OCI-M1 (cell line): ENCODE measurements around the gene FAAP20.

ENCODE experiments used
- DNase-seq: peaks from one replicate; lab custom pipeline; 2025; lab: John Stamatoyannopoulos, UW

FAAP20 gene

DNA sequence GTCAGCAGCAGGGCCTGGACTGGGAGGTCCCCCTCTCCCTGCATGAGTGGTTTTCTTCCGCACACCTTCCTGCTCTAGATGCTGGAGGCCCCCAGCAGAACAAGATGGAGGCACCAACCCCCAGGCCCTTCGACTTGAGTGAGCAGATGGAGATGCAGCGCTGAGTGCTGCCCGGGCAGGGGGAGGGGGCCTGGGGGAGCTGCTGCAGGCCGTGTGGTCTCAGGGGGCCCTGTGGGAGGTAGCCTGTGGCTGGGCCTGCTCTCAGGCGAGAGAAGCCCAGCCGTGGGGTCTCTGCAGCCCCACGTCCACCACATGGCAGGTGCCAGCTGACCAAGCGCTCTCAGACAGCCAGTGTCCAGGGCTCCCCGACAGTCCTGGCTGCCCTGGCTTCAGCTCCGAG lies 1.2 kb upstream of the FAAP20 start:
- no peak for DNase-seq

DNA sequence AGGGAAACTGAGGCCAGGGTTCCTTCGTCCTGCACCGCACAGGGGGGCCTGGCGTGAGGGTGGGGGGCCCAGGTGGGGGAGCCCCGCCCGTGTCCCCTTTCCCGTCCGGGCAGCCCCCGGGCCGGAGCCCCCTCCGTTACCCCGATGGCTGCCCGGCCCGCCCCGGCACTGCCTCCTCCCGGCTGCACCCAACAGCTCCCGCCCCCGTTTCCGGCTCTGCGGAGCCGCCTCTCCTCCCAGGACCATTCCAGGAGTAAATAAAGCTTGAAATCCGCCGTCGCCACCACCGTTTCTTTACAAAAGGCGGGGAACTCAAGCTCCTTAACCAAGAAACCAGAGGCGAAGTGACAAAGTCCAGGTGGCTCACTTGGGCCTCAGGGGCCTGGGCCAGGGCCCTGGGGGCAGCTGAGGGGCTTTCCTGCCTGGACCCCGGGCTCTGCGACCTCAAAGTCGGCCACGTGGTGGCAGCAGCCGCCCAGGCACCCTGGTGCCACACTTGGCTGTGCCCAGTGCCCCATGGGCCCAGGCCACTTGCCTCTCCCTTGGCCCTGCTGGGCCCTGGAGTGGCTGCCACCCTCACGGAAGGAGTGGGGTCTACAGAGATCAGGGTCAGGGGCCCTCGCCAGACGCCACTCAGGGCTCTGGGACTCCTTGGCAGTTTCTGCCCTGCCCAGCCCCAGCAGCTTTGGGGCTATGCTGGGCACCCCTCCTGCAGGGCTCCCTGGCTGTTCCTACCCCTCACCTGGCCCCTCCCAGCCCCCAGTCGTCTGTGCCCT lies 514 bp upstream of the FAAP20 start:
- peak; percentile 93 for DNase-seq

DNA sequence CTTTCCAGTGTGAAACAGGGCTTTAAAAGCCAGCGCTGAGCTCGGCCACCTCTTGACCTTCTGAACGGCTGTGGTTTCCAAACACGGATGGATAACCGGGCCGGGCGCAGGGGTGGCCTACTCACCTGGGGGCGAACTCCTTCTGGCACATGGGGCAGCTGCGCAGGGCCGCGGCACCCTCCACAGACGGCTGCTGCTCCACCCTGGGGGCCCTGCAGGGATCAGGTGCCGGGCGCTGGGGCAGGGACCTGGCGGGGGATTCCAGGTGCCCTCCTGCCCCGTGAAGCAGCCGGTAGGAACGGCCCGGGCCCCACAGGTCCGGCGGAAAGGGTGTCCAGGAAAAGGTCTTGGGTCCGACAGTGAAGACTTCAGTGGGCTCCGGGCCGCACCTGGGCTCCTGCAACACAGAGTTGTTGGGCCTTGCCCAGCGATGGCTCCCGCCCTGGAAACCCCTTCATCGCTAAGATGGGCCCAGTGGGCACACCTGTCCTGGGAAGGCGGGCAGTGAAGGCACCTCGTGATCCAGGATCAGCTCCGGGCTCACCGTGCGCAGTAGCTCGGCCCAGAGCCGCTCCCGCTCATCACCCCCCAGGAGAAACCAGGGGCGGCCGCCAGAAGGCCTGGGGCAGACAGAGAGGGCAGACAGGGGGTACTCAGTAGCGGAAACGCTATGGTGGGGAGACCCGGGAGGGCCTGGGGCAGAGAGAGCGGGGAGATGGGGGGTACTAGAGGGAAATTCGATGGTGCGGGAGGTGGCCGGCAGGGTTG lies 874 bp downstream of the FAAP20 start:
- DNase-seq = no peak

- no peak for DNase-seq
Observed at GRCh38 chr1:2192031-2192995, 2.3 kb downstream of the FAAP20 start.

DNA sequence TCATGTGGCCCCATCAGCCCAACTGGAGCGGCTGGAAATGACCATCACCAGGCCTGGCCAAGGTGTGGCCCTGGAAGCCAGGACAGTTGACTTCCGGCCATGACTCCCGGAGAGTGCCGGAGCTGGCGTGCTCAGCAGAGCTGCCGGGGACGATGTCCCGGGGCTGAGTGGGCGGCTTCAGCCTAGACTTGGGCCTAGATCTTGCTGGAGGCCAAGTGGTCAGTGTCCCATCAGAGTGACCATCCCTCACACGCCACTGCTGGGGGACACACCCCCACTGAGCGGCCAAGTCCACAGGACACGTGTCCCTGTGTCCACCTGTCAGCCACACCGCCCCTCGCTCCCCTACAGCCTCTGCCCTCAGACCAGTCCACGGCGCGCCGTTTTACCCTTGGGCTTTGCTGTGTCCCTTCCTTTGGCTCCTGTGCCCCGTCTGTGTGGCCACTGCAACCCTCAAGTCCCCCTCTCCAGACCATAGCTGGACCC lies 4.0 kb downstream of the FAAP20 start:
- DNase-seq = no peak

GRCh38 chr1:2189459-2190425 lies 4.8 kb downstream of the FAAP20 start:
- DNase-seq = no peak

GRCh38 chr1:2188336-2188735 lies 6.2 kb downstream of the FAAP20 start:
- DNase-seq = no peak

- no peak for DNase-seq
Observed at GRCh38 chr1:2187619-2188018, 7.0 kb downstream of the FAAP20 start.

- no peak for DNase-seq
Observed at GRCh38 chr1:2186901-2187300, 7.7 kb downstream of the FAAP20 start.

- no peak for DNase-seq
Observed at GRCh38 chr1:2185880-2186855, 8.4 kb downstream of the FAAP20 start.

DNA sequence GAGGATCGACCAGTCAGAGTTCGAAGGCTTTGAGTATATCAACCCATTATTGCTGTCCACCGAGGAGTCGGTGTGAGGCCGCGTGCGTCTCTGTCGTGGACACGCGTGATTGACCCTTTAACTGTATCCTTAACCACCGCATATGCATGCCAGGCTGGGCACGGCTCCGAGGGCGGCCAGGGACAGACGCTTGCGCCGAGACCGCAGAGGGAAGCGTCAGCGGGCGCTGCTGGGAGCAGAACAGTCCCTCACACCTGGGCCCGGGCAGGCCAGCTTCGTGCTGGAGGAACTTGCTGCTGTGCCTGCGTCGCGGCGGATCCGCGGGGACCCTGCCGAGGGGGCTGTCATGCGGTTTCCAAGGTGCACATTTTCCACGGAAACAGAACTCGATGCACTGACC lies 9.6 kb downstream of the FAAP20 start:
- no peak for DNase-seq

GRCh38 chr1:2184531-2184930 lies 10.0 kb downstream of the FAAP20 start:
- no peak for DNase-seq

DNA sequence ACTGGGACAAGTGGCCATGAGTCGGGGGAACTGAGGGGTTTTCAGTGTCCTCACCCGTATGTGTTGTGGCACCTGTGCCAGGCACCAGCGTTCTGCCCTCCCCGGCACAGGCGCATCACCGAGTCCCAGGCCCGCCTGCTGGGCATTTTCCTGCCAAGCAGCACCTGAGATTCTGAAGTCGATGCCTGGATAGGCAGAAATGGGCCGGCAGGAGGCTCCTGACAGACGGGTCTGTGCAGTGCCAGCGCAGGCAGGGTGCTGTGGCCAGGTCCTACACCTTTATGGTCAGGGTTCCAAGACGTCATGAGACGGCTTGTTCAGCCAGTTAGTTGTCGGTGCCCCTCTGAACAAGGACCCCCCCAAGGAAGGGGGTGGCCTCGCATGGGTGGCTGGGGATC lies 10.6 kb downstream of the FAAP20 start:
- no peak for DNase-seq

DNA sequence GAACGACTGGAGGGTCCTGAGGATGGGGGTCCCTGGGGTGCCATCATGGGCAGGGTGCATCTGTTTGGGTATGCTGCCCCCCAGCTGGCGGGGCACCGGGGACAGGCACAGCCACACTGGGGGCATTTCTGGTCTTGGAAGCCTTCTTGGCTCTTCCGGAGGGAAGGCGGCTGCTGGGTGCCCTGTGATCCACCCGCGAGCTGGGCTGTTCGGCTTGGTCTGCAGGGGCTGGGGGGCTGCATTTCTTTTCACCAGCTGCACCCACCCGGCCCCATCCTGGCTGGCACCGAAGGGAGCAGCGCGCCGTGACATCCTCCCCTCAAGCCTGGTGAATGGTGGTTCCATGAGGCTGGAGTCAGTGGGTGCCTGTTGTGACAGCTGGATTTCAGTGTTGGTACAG lies 12.2 kb downstream of the FAAP20 start:
- no peak for DNase-seq

DNA sequence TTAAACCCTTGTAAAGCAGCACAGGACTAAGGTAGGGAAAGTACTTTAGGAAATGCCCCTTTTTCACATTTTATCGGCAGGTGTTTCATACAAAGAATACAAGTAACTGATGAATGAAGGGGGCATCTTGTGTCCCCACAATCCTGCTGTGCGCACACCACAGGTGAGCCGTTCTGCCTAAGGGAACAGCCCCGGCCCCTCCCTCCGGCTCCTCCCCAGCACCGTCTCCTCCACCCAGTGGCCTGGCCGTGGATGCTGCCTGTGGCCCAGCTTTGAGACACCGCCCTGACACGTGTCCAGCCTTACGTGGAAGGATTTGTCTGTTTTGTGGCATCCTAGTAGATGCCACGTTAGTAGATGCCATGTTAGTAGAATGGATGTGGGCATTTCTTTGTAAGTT lies 12.8 kb downstream of the FAAP20 start:
- DNase-seq = no peak

GRCh38 chr1:2181271-2181670 lies 13.3 kb downstream of the FAAP20 start:
- DNase-seq = no peak

DNA sequence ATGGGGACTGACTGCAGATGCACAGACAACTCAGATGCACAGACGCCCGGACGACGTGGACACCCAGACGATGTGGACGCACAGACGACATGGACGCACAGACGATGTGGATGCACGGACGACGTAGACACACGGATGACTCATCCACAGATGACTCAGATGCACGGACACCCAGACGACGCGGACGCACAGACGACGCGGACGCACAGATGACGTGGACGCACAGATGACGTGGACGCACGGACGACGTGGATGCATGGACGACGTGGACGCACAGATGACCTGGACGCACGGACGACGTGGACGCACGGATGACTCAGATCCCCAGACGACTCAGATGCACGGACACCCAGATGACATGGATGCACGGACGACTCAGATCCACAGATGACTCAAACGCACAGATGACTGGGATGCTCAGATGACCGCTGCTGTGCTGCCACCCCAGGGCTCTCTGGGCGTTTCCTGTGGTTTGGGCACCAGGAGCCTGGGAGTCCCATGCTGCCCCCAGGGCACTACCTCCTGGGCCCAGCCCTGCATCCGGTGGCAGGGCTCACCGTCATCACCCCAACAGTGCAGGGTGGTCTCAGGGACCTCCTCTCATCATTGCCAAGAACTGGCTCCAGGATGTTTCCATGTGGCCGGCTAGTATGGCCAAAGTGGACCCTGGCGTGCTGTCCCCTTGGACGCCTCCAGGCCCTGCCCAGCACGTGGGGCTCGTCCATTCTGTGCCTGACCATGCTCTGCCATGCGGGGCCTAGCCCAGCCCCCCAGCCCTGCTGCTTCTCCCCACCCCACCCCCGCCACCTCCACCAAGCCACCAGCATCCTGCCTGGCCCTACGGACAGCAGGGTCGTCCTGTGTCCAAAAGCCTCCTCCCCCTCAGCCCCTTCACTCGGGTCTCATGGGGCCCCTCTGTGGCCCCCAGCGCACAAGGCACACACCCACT lies 14.0 kb downstream of the FAAP20 start:
- DNase-seq = no peak

GRCh38 chr1:2179283-2180013 lies 15.1 kb downstream of the FAAP20 start:
- no peak for DNase-seq
